Measurements from ENCODE around the gene NDUFV2.

Gene NDUFV2

GRCh38 chr18:9123520-9123919, 21.0 kb downstream of the NDUFV2 start:
- no peak for DNase-seq

GRCh38 chr18:9124824-9125223, 22.3 kb downstream of the NDUFV2 start:
- no peak for DNase-seq

GRCh38 chr18:9126337-9126736, 23.8 kb downstream of the NDUFV2 start:
- no peak for DNase-seq

GRCh38 chr18:9130195-9130594, 27.7 kb downstream of the NDUFV2 start:
- DNase-seq: no peak

- no peak for DNase-seq
Measured at GRCh38 chr18:9130806-9131205, 28.3 kb downstream of the NDUFV2 start.

- no peak for DNase-seq
Measured at GRCh38 chr18:9132628-9133027, 30.1 kb downstream of the NDUFV2 start.

GRCh38 chr18:9133225-9133624, 30.7 kb downstream of the NDUFV2 start:
- no peak for DNase-seq

- DNase-seq: no peak
Measured at GRCh38 chr18:9135081-9135911, 32.8 kb downstream of the NDUFV2 start.

GRCh38 chr18:9135912-9136314, 33.4 kb downstream of the NDUFV2 start:
- DNase-seq: peak; percentile 51

- DNase-seq: peak; percentile 68
Measured at GRCh38 chr18:9136315-9137155, 34.0 kb downstream of the NDUFV2 start, which contains the start of gene ANKRD12. Gene ANKRD12, plus strand, starts transcription at chr18:9136781. Its CDS starts 45,652 bp downstream, at chr18:9182433.

- no peak for DNase-seq
Measured at GRCh38 chr18:9137168-9138066, 34.9 kb downstream of the NDUFV2 start.

GRCh38 chr18:9139400-9140039, 37.0 kb downstream of the NDUFV2 start:
- no peak for DNase-seq

- DNase-seq: no peak
Measured at GRCh38 chr18:9140381-9140780, 37.9 kb downstream of the NDUFV2 start.

GRCh38 chr18:9140984-9141383, 38.5 kb downstream of the NDUFV2 start:
- DNase-seq: no peak

- no peak for DNase-seq
Measured at GRCh38 chr18:9146224-9146623, 43.7 kb downstream of the NDUFV2 start.

GRCh38 chr18:9147440-9148202, 45.1 kb downstream of the NDUFV2 start:
- DNase-seq: no peak

- DNase-seq: no peak
Measured at GRCh38 chr18:9148203-9148552, 45.7 kb downstream of the NDUFV2 start.

- no peak for DNase-seq
Measured at GRCh38 chr18:9150121-9150520, 47.6 kb downstream of the NDUFV2 start.

GRCh38 chr18:9153256-9153655, 50.8 kb downstream of the NDUFV2 start:
- DNase-seq: no peak

GRCh38 chr18:9156604-9157249, 54.2 kb downstream of the NDUFV2 start:
- DNase-seq: no peak

- no peak for DNase-seq
Measured at GRCh38 chr18:9157806-9158205, 55.3 kb downstream of the NDUFV2 start.

All from NCI-H1436 treated with DMSO at 0.1 percent for 48 hours (cell line).